Measurements from ENCODE around the gene MTX1.

GRCh38 chr1:155187456-155187891 is 21.0 kb upstream of the MTX1 start:
- no peak for TF ChIP-seq POLR2A (IDR thresholded peaks at IDR 0.05)
- TF ChIP-seq, protein P1, sequence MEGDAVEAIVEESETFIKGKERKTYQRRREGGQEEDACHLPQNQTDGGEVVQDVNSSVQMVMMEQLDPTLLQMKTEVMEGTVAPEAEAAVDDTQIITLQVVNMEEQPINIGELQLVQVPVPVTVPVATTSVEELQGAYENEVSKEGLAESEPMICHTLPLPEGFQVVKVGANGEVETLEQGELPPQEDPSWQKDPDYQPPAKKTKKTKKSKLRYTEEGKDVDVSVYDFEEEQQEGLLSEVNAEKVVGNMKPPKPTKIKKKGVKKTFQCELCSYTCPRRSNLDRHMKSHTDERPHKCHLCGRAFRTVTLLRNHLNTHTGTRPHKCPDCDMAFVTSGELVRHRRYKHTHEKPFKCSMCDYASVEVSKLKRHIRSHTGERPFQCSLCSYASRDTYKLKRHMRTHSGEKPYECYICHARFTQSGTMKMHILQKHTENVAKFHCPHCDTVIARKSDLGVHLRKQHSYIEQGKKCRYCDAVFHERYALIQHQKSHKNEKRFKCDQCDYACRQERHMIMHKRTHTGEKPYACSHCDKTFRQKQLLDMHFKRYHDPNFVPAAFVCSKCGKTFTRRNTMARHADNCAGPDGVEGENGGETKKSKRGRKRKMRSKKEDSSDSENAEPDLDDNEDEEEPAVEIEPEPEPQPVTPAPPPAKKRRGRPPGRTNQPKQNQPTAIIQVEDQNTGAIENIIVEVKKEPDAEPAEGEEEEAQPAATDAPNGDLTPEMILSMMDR (IDR thresholded peaks at IDR 0.05) = no peak
